Measurements from ENCODE around the gene CYSTM1. TPM values are rescaled to one million over a fixed set of nuclear protein-coding genes. Genes with fewer than 3 reads are reported as not detected.

Gene CYSTM1
- total RNA-seq, 2 donors from 2014 or later: 56.8 to 97.2 TPM

- H3K9me3 ChIP-seq: no peaks in the 10 kb centered on the region
- intact Hi-C loops (cut with DNase I): no loop called here
- 89 to 92% methylated on average over 1 of the region's 1 CpG for WGBS, 2 donors
- no peak for DNase-seq
- TF ChIP-seq POLR2A (IDR thresholded peaks at IDR 0.05) (no peak), CTCF (IDR thresholded peaks at IDR 0.05) (no peak)
- no peaks in the 10 kb centered on the region for H3K27me3 ChIP-seq
- peak overlapping the region; percentile 37 to 87 (median 82) for H3K27ac ChIP-seq
- ATAC-seq: no peak
- peaks cover 82% of the 10 kb centered on the region for H3K4me1 ChIP-seq
- H3K36me3 ChIP-seq (replicated peaks in 1 of 2; ENCODE audit: insufficient read depth in 1 of 2, low read depth in 2 of 2): no peaks in the 10 kb centered on the region
- H3K4me3 ChIP-seq: no peak overlapping the region
Observed at GRCh38 chr5:140217299-140218026, 42.5 kb downstream of the CYSTM1 start.

GRCh38 chr5:140219068-140219991 lies 44.3 kb downstream of the CYSTM1 start:
- 9 to 13% methylated on average over 9 of the region's 9 CpGs for WGBS, 2 donors
- intact Hi-C loops (cut with DNase I): no loop called here
- Histone ChIP-seq H3K4me3 (no peak overlapping the region), H3K27me3 (no peaks in the 10 kb centered on the region), H3K36me3 (replicated peaks in 1 of 2; ENCODE audit: insufficient read depth in 1 of 2, low read depth in 2 of 2) (no peaks in the 10 kb centered on the region), H3K27ac (peak overlapping the region; percentile 76 to 87 (median 82)), H3K4me1 (peaks cover 97% of the 10 kb centered on the region), H3K9me3 (no peaks in the 10 kb centered on the region)
- TF ChIP-seq POLR2A (IDR thresholded peaks at IDR 0.05) (no peak), CTCF (IDR thresholded peaks at IDR 0.05) (no peak)
- DNase-seq: peak; percentile 72 to 94 (median 86)
- peak; percentile 80 for ATAC-seq

- WGBS, 2 donors: 39 to 51% methylated on average over 3 of the region's 3 CpGs
- Histone ChIP-seq H3K27me3 (no peaks in the 10 kb centered on the region), H3K4me3 (no peak overlapping the region), H3K27ac (peak overlapping the region; percentile 71 to 87 (median 82)), H3K36me3 (replicated peaks in 1 of 2; ENCODE audit: insufficient read depth in 1 of 2, low read depth in 2 of 2) (no peaks in the 10 kb centered on the region), H3K9me3 (no peaks in the 10 kb centered on the region), H3K4me1 (peaks cover 89% of the 10 kb centered on the region)
- intact Hi-C loops (cut with DNase I): no loop called here
- DNase-seq: no peak
- no peak for TF ChIP-seq POLR2A (IDR thresholded peaks at IDR 0.05)
- TF ChIP-seq CTCF (IDR thresholded peaks at IDR 0.05): no peak
- no peak for ATAC-seq
Observed at GRCh38 chr5:140220032-140220697, 45.2 kb downstream of the CYSTM1 start.

GRCh38 chr5:140220698-140221064 lies 45.7 kb downstream of the CYSTM1 start:
- DNase-seq (peak in 2 of 4 donors; percentile 46 to 58), ATAC-seq (no peak)
- WGBS, 2 donors: 48 to 82% methylated on average over 1 of the region's 1 CpG
- Histone ChIP-seq H3K27ac (peak overlapping the region; percentile 71 to 87 (median 82)), H3K9me3 (no peaks in the 10 kb centered on the region), H3K4me1 (peaks cover 86% of the 10 kb centered on the region), H3K4me3 (no peak overlapping the region), H3K27me3 (no peaks in the 10 kb centered on the region), H3K36me3 (replicated peaks in 1 of 2; ENCODE audit: insufficient read depth in 1 of 2, low read depth in 2 of 2) (no peaks in the 10 kb centered on the region)
- TF ChIP-seq POLR2A (IDR thresholded peaks at IDR 0.05): no peak
- TF ChIP-seq CTCF (IDR thresholded peaks at IDR 0.05): no peak
- intact Hi-C loops (cut with DNase I): no loop called here

All from body of pancreas (tissue), 4 donors.